ENCODE measurements around the gene SFMBT2.

SFMBT2 gene

DNA sequence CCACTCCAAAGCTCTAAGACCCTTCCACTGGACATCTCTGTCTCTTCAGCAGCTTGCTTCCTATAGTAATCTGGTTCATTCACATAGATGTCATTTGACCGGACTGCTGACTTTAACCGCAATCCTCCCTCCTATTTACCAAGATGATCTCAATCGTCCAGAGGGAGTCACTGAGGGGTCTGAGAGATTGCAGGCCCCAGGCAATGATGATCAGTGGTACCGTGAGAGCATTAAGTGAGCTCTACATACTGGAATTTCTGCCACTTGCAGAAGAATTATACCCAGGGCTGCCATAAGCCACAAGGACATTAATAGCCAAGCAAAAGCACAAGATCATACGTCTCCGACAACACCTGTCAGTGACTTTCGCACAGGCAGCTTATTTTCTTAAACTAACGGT, 245.9 kb downstream of the SFMBT2 start:
- H2BK12ac ChIP-seq (ENCODE audit: low read length), result no peak overlapping the region
- no peak overlapping the region for H3K23ac ChIP-seq (ENCODE audit: low read length)
- no peak overlapping the region for H3K27ac ChIP-seq (ENCODE audit: low read depth, low read length)
- H4K91ac ChIP-seq (ENCODE audit: low read depth, low read length), result no peak overlapping the region
- H3K27me3 ChIP-seq (ENCODE audit: insufficient read depth, low read length), result no peaks in the 10 kb centered on the region
- peaks cover 1% of the 10 kb centered on the region for H3K79me2 ChIP-seq (ENCODE audit: control insufficient read depth, insufficient read depth, low read length, poor library complexity)
- no peak overlapping the region for H2BK5ac ChIP-seq (ENCODE audit: low read depth, low read length, poor library complexity)
- H3K14ac ChIP-seq (ENCODE audit: low read length), result no peak overlapping the region
- no peak for DNase-seq
- no peak overlapping the region for H4K12ac ChIP-seq (ENCODE audit: low read depth, low read length)
- H2AFZ ChIP-seq (ENCODE audit: insufficient read depth, low read length, poor library complexity), result no peak overlapping the region
- H3K4me1 ChIP-seq (ENCODE audit: control insufficient read depth in 1 of 2, insufficient read depth in 2 of 2, low read length in 2 of 2), result no peaks in the 10 kb centered on the region
- H3K4me3 ChIP-seq (ENCODE audit: low read depth, low read length), result no peak overlapping the region
- H4K8ac ChIP-seq (ENCODE audit: low read depth, low read length), result no peak overlapping the region
- no CpG with 5 or more reads among the region's 8 CpGs for WGBS (ENCODE audit: extremely low coverage, insufficient coverage, insufficient read length)
- H3K79me1 ChIP-seq (ENCODE audit: low read length), result no peaks in the 10 kb centered on the region
- H3K4me2 ChIP-seq (ENCODE audit: low read length), result no peak overlapping the region
- H3K9ac ChIP-seq (ENCODE audit: low read length), result no peak overlapping the region
- no peak overlapping the region for H2BK120ac ChIP-seq (ENCODE audit: insufficient read depth, low read length, poor library complexity)
- no peak overlapping the region for H3K18ac ChIP-seq (ENCODE audit: low read length)
- peaks cover 0 to 5% of the 10 kb centered on the region in 2 experiments for H3K36me3 ChIP-seq (ENCODE audit: control insufficient read depth in 1 of 2, insufficient read depth in 2 of 2, low read length in 2 of 2)
- no peak overlapping the region for H2AK5ac ChIP-seq (ENCODE audit: low read length)
- H3K9me3 ChIP-seq (ENCODE audit: insufficient read depth, low read depth, low read length), result no peaks in the 10 kb centered on the region
- H3K4ac ChIP-seq (ENCODE audit: low read depth, low read length), result no peak overlapping the region

DNA sequence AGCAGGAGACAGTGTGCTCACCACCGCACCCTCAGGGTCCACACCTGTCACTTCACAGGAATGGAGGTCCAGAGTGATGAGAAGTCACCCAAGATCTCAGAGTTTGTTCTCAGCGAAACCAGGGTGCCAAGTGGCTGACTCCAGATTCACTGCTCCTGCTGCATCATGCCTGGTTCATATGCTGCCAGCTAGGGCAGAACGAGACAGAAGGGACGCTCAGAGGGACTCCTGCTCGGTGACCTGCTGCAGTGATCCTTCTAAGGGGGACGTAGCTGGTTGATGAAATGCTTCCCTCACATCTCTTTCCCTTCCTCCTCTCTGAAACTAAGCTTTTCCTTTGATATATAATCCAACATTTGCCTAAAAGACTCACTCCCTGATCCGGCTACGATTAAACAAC, 248.5 kb downstream of the SFMBT2 start:
- H4K91ac ChIP-seq (ENCODE audit: low read depth, low read length), result no peak overlapping the region
- H3K27ac ChIP-seq (ENCODE audit: low read depth, low read length), result no peak overlapping the region
- H2BK120ac ChIP-seq (ENCODE audit: insufficient read depth, low read length, poor library complexity), result no peak overlapping the region
- H3K4me3 ChIP-seq (ENCODE audit: low read depth, low read length), result no peak overlapping the region
- H3K9ac ChIP-seq (ENCODE audit: low read length), result no peak overlapping the region
- H3K4ac ChIP-seq (ENCODE audit: low read depth, low read length), result no peak overlapping the region
- no peaks in the 10 kb centered on the region for H3K27me3 ChIP-seq (ENCODE audit: insufficient read depth, low read length)
- no peak overlapping the region for H2AK5ac ChIP-seq (ENCODE audit: low read length)
- no peaks in the 10 kb centered on the region for H3K79me1 ChIP-seq (ENCODE audit: low read length)
- no peak overlapping the region for H2BK12ac ChIP-seq (ENCODE audit: low read length)
- H3K9me3 ChIP-seq (ENCODE audit: insufficient read depth, low read depth, low read length), result no peaks in the 10 kb centered on the region
- H3K36me3 ChIP-seq (ENCODE audit: control insufficient read depth in 1 of 2, insufficient read depth in 2 of 2, low read length in 2 of 2), result peaks cover 0 to 5% of the 10 kb centered on the region in 2 experiments
- no peaks in the 10 kb centered on the region for H3K4me1 ChIP-seq (ENCODE audit: control insufficient read depth in 1 of 2, insufficient read depth in 2 of 2, low read length in 2 of 2)
- H3K23ac ChIP-seq (ENCODE audit: low read length), result no peak overlapping the region
- no peak overlapping the region for H2BK5ac ChIP-seq (ENCODE audit: low read depth, low read length, poor library complexity)
- no CpG with 5 or more reads among the region's 8 CpGs for WGBS (ENCODE audit: extremely low coverage, insufficient coverage, insufficient read length)
- H3K14ac ChIP-seq (ENCODE audit: low read length), result no peak overlapping the region
- H4K8ac ChIP-seq (ENCODE audit: low read depth, low read length), result no peak overlapping the region
- no peak overlapping the region for H3K4me2 ChIP-seq (ENCODE audit: low read length)
- no peak for DNase-seq
- H3K18ac ChIP-seq (ENCODE audit: low read length), result no peak overlapping the region
- peaks cover 1% of the 10 kb centered on the region for H3K79me2 ChIP-seq (ENCODE audit: control insufficient read depth, insufficient read depth, low read length, poor library complexity)
- H2AFZ ChIP-seq (ENCODE audit: insufficient read depth, low read length, poor library complexity), result no peak overlapping the region
- H4K12ac ChIP-seq (ENCODE audit: low read depth, low read length), result no peak overlapping the region

- H3K4me2 ChIP-seq (ENCODE audit: low read length), result no peak overlapping the region
- no peaks in the 10 kb centered on the region for H3K27me3 ChIP-seq (ENCODE audit: insufficient read depth, low read length)
- H2AFZ ChIP-seq (ENCODE audit: insufficient read depth, low read length, poor library complexity), result no peak overlapping the region
- H3K9ac ChIP-seq (ENCODE audit: low read length), result no peak overlapping the region
- DNase-seq, result no peak
- H3K27ac ChIP-seq (ENCODE audit: low read depth, low read length), result no peak overlapping the region
- no peak overlapping the region for H3K23ac ChIP-seq (ENCODE audit: low read length)
- no peaks in the 10 kb centered on the region for H3K79me1 ChIP-seq (ENCODE audit: low read length)
- no peak overlapping the region for H3K14ac ChIP-seq (ENCODE audit: low read length)
- WGBS (ENCODE audit: extremely low coverage, insufficient coverage, insufficient read length), result no CpG with 5 or more reads among the region's 15 CpGs
- no peak overlapping the region for H2AK5ac ChIP-seq (ENCODE audit: low read length)
- H3K4ac ChIP-seq (ENCODE audit: low read depth, low read length), result no peak overlapping the region
- peaks cover 1% of the 10 kb centered on the region for H3K79me2 ChIP-seq (ENCODE audit: control insufficient read depth, insufficient read depth, low read length, poor library complexity)
- no peak overlapping the region for H3K18ac ChIP-seq (ENCODE audit: low read length)
- H4K8ac ChIP-seq (ENCODE audit: low read depth, low read length), result no peak overlapping the region
- no peaks in the 10 kb centered on the region for H3K9me3 ChIP-seq (ENCODE audit: insufficient read depth, low read depth, low read length)
- H3K36me3 ChIP-seq (ENCODE audit: control insufficient read depth in 1 of 2, insufficient read depth in 2 of 2, low read length in 2 of 2), result peaks cover 0 to 5% of the 10 kb centered on the region in 2 experiments
- no peak overlapping the region for H2BK5ac ChIP-seq (ENCODE audit: low read depth, low read length, poor library complexity)
- no peak overlapping the region for H3K4me3 ChIP-seq (ENCODE audit: low read depth, low read length)
- H3K4me1 ChIP-seq (ENCODE audit: control insufficient read depth in 1 of 2, insufficient read depth in 2 of 2, low read length in 2 of 2), result no peaks in the 10 kb centered on the region
- no peak overlapping the region for H2BK120ac ChIP-seq (ENCODE audit: insufficient read depth, low read length, poor library complexity)
- H4K91ac ChIP-seq (ENCODE audit: low read depth, low read length), result no peak overlapping the region
- H2BK12ac ChIP-seq (ENCODE audit: low read length), result no peak overlapping the region
- H4K12ac ChIP-seq (ENCODE audit: low read depth, low read length), result no peak overlapping the region
These were observed 249.2 kb downstream of the SFMBT2 start for GRCh38 chr10:7161484-7162250.

DNA sequence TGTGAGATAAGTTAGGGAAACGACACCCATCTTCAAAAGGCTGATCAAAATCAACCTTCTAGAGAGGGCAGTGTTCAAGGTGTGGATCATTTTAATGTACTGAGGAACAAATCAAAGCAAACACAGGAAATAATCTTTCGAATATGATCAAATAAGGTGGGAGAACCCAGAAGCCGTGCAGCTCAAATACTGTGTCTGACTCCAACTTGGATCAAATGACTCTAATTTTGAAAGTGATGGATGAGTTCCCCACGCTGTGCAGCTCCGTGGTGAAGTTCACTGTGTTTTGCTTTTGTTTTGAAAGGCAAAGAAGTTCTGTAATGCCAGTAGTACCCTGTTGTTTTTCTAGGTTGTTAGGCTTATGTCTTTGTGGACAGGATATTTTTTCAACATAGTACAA, 250.9 kb downstream of the SFMBT2 start:
- H3K79me2 ChIP-seq (ENCODE audit: control insufficient read depth, insufficient read depth, low read length, poor library complexity), result peaks cover 1% of the 10 kb centered on the region
- no peaks in the 10 kb centered on the region for H3K9me3 ChIP-seq (ENCODE audit: insufficient read depth, low read depth, low read length)
- H2AFZ ChIP-seq (ENCODE audit: insufficient read depth, low read length, poor library complexity), result no peak overlapping the region
- H2BK5ac ChIP-seq (ENCODE audit: low read depth, low read length, poor library complexity), result no peak overlapping the region
- H4K8ac ChIP-seq (ENCODE audit: low read depth, low read length), result no peak overlapping the region
- no peaks in the 10 kb centered on the region for H3K27me3 ChIP-seq (ENCODE audit: insufficient read depth, low read length)
- WGBS (ENCODE audit: extremely low coverage, insufficient coverage, insufficient read length), result no CpG with 5 or more reads among the region's 5 CpGs
- no peak overlapping the region for H3K18ac ChIP-seq (ENCODE audit: low read length)
- H3K36me3 ChIP-seq (ENCODE audit: control insufficient read depth in 1 of 2, insufficient read depth in 2 of 2, low read length in 2 of 2), result peaks cover 0 to 5% of the 10 kb centered on the region in 2 experiments
- H3K79me1 ChIP-seq (ENCODE audit: low read length), result no peaks in the 10 kb centered on the region
- no peak overlapping the region for H2AK5ac ChIP-seq (ENCODE audit: low read length)
- H3K4ac ChIP-seq (ENCODE audit: low read depth, low read length), result no peak overlapping the region
- no peak overlapping the region for H3K4me3 ChIP-seq (ENCODE audit: low read depth, low read length)
- no peak overlapping the region for H3K27ac ChIP-seq (ENCODE audit: low read depth, low read length)
- H4K91ac ChIP-seq (ENCODE audit: low read depth, low read length), result no peak overlapping the region
- H3K23ac ChIP-seq (ENCODE audit: low read length), result no peak overlapping the region
- H3K9ac ChIP-seq (ENCODE audit: low read length), result no peak overlapping the region
- DNase-seq, result no peak
- no peaks in the 10 kb centered on the region for H3K4me1 ChIP-seq (ENCODE audit: control insufficient read depth in 1 of 2, insufficient read depth in 2 of 2, low read length in 2 of 2)
- no peak overlapping the region for H4K12ac ChIP-seq (ENCODE audit: low read depth, low read length)
- no peak overlapping the region for H2BK12ac ChIP-seq (ENCODE audit: low read length)
- H3K4me2 ChIP-seq (ENCODE audit: low read length), result no peak overlapping the region
- no peak overlapping the region for H2BK120ac ChIP-seq (ENCODE audit: insufficient read depth, low read length, poor library complexity)
- H3K14ac ChIP-seq (ENCODE audit: low read length), result no peak overlapping the region

Measured in trophoblast cell (in vitro differentiated cells and primary cell).